Jurkat, Clone E6-1 (cell line): ENCODE results near the gene JPH2. TPM values are rescaled to one million over a fixed set of nuclear protein-coding genes. Genes with fewer than 3 reads are reported as not detected.
"Not testable (repeated sequence)": the region's sequence is repeated elsewhere in the genome, so short reads cannot be mapped to it uniquely, and the experiment has no call there.

Source experiments
- DNase-seq: peaks from one replicate; pipeline ENCODE4 v3.0.0-alpha.2; 2011; ENCODE audit warnings: low read depth, low spot score
- H3K4me3 ChIP-seq: 2 replicates; pipeline ENCODE4 v1.5.1; 2011; ENCODE audit warnings: mild to moderate bottlenecking, low read length, control low read depth, moderate library complexity
- polyA plus RNA-seq: library from polyadenylated mRNA; unstranded; fragments of >200 nt; gene quantifications from one replicate; pipeline ENCODE4 v1.2.1, GENCODE V29; 2012; ENCODE audit warnings: missing spikeins; ENCODE audit not compliant: insufficient read length, insufficient read depth

The JPH2 gene
- polyA plus RNA-seq, result not detected

DNA sequence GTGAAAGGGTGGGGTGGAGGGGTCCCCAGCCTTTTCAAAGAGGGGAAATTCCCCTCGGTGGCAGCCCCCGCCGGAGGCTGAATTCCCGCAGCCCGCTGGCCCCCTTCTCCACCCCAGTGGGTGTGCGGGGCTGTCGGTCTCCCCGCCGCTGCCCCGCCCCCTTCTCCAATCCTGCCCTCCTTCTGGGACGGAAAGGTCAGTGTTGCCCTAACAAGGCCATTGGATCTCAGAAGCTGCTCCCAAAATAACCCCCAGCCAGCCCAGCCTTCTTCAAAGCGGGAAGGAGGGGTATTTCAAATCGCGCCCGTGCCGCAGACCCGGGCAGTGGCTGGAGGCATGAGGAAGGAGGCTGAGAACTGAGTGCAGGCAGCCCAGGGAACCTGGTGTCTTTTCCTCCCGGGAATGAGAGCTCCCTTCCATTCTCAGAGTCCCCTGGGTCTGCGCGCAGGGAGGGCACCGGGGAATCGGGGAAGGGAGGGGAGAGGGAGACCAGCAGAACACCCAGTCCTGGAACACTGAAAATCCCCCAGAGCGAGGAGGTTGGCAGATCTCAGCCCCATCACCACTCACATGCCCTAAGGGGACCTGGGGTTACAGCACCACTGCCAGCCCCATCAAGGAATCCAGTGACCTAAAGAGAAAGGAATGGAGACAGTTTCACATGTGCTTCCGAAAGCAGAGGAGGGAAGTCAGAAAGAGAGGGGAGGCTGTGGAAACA, at the start of gene JPH2:
Gene JPH2, minus strand, starts transcription at position 135 of the 718 bp plus-strand sequence. CDS start 483 bp downstream, outside the sequence.
- H3K4me3 ChIP-seq, result no peak within 1 kb of the TSS
- no peak for DNase-seq

DNA sequence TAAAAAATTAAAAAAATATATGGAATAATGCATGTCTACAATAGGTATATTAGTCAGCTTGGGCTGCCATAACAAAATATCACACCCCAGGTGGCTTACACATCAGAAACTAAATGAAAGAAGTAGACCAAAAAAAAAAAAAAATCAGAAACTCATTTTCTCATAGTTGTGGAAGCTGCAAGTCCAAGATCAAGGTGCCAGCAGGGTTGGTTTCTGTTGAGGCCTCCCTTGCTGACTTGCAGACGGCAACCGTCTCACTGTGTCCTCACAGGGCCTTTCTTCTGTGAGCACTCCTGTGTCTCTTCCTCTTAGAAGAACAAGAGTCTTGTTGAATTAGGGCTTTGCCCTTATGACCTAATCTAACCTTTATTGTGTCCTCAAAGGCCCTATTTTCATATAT, 48.7 kb upstream of the JPH2 start:
- DNase-seq, result no peak
- no peak overlapping the region for H3K4me3 ChIP-seq

DNA sequence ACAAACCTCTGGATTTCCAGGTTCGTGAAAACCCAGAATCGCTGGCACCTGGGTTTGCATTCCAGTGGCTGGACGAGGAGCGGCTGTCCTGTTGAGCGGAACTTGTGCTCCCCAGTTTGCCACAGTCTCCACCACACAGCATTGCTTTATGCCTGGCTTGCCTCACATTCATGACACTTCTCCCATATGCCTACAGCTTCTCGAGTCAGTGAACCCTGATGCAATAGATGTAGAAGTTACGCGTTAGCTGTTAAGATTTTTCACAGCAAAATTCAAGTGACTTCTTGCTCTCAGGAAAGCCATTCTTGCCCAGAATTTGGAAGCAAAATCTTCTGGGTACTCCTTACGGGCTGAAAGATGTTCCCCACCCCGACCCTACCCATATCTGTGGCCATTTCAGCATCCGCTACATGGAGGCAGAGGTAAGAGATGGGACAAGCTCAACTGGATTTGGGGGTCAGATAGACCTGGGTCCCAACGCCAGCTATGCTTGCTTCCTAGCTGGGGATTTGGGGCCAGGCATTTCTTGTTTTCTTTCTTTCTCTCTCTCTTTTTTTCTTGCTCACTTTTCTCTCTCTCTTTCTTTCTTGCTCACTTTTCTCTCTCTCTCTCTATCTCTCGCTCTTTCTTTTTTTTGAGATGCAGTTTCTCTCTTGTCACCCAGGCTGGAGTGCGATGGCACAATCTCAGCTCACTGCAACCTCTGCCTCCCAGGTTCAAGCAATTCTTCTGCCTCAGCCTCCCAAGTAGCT, 47.8 kb upstream of the JPH2 start:
- no peak for DNase-seq

DNA sequence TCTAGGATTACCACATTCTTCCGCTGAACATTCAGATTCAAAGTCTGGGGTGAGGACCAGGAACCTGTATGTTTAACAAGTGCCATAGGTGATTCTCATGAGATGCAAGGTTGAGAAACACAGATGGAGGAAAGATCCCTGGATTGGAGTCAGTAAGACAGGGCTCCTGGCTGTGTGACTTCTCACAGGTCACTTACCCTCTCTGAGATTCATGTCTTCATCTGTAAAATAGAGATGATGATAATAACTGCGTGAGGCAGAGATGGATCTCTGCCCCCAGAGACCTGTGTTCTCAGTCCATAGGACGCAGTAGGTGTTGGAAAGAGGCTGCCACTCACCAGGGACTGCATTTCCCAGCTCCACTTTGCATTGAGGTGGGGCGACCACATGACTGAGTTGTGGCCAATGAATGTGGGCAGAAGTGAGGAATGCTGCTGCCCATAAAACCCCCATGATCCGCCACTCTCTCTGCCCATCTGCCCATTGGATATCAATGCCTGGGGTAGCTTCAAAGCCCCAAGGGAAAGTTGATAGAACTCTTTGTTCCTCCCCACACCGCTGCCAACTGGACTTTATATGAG, 46.5 kb upstream of the JPH2 start:
- H3K4me3 ChIP-seq, result no peak overlapping the region
- no peak for DNase-seq

More for the DNA sequence above, 47.8 kb upstream of the JPH2 start:
- H3K4me3 ChIP-seq, result no peak overlapping the region

DNA sequence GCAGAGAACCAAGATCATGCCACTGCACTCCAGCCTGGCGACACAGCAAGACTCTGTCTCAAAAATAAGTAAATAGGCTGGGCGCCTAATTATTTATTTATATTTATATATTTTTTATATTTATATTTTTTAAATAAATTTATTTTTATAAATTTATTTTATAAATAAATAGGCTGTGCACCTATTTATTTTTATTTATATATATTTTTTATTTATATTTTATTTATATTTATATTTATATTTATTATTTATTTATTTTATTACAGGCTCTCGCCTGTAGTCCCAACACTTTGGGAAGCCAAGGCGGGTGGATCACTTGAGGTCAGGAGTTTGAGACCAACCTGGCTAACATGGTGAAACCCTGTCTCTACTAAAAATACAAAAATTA, 45.5 kb upstream of the JPH2 start:
- H3K4me3 ChIP-seq, DNase-seq: not testable (repeated sequence)

DNA sequence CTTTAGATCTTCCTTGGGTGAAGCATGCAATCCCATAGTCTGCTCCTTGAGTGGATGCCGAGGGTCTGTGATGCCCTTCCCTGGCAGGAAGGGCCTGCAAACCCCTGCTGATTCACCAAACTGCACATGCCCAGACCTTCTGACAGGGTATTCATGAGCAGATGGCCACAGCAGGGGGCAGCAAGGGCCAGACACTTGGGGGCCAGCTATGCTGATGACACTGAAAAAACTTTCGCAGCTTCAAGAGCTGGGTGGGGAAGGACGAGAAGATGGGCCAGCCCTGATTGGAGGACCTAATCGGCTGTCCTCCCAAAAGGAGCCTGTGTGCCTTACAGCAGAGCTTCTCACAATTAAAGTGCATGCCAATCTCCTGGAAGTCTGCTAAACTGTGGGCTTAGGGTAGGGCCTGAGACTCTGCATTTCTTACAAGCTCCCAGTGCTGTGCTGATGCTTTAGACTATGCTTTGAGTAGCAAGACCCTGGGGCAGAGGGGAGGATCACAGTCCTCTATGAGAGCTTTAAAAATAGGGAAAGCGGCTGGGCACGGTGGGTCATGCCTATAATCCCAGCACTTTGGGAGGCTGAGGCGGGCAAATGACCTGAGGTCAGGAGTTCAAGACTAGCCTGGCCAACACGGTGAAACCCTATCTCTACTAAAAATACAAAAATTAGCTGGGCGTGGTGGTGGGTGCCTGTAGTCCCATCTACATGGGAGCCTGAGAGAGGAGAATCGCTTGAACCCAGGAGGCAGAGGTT, 44.9 kb upstream of the JPH2 start:
- no peak overlapping the region for H3K4me3 ChIP-seq
- no peak for DNase-seq

DNA sequence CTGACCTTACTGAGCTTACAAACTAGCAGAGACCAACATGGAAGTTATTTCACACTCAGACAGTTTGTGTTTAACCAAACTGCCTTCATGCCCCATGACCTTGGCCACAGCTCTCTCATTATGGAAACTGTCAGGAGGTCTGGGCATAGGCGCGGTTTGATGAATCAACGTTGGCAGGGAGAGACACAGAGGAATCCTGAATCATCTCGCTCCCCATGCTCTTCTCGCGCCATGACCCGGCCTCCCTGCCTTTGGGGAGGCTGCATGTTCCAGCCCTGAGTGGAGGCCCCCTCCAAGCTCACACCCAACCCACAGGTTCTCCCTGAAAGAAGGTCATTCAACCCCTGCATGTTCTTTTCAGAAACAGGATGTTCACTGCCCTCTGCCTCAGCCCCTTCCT, 44.2 kb upstream of the JPH2 start:
- DNase-seq, result no peak
- no peak overlapping the region for H3K4me3 ChIP-seq

DNA sequence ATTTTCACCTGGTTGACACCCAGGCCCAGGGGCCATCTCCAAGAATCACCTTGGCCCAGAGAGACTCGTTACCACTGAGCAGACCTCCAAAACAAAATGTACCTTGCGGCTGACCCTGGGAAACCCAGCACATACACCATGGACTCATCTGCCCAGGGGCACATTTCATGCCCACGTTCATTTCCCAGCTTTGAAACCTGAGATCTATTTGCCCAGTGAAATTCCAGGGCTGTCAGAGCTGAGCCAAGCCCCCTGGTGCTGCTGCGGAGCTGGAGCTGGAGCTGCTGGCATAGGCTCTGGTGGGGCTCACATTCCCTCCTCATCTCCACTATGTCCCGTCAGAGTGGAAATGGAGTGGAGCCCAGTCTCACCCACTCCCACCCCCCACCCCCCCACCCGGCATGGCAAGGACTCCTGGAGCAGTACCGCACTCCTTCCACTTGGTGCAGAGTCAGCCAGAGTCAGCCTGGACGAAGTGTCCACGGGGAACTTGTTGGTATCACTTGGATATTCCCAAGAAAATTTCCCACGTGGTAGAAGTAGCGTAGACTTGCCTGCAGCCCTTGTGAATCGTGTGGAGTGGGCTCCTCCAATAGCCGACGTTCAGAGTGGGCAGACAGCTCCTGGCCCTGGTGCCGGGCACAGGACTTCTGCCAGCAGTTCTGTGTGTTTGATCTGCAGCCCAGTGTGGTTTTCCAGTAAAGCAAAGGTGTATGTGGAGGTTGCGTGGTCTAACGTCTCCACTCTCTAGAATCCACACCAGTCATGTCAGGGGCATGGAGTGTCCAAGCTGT, 41.7 kb upstream of the JPH2 start:
- no peak for DNase-seq
- no peak overlapping the region for H3K4me3 ChIP-seq

DNA sequence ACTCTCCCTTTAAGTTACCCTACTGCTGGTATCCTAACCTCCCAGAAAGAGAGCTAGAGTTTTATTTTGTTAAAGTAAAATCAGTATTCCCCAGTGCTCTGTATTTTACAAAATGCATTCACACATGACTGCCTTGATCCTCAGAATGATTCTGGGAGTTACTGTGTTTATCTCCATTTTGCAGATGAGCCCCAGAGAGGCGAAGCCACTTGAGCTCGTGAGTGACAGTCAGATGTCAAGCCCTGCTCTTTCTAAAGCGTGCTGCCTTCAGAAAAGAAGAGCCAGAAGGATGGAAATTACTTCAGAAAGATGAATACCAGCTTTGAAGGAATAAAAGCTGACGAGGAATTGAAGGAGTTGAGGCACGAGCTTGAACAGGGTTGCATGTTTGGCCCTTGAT, 37.6 kb upstream of the JPH2 start:
- DNase-seq, result no peak
- no peak overlapping the region for H3K4me3 ChIP-seq

DNA sequence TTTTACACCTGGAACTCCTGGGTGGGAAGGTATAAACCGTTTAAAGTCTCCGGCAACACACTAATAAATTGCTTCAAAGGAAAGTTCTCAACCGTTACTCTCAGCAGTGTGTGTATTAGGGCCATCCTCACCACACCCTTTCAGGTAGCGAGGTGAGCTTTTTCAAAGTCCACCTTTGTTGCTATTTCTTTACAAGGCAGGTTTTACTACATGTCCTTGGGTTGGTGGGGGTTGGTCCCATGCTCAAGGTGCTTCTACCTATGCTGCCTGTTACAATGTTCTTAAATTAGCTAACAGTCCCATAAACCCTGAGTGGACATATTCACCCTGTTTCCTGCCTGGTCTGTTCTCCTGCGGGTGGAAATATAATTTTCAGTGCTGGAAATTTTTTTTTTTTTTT, 36.7 kb upstream of the JPH2 start:
- no peak overlapping the region for H3K4me3 ChIP-seq
- no peak for DNase-seq

DNA sequence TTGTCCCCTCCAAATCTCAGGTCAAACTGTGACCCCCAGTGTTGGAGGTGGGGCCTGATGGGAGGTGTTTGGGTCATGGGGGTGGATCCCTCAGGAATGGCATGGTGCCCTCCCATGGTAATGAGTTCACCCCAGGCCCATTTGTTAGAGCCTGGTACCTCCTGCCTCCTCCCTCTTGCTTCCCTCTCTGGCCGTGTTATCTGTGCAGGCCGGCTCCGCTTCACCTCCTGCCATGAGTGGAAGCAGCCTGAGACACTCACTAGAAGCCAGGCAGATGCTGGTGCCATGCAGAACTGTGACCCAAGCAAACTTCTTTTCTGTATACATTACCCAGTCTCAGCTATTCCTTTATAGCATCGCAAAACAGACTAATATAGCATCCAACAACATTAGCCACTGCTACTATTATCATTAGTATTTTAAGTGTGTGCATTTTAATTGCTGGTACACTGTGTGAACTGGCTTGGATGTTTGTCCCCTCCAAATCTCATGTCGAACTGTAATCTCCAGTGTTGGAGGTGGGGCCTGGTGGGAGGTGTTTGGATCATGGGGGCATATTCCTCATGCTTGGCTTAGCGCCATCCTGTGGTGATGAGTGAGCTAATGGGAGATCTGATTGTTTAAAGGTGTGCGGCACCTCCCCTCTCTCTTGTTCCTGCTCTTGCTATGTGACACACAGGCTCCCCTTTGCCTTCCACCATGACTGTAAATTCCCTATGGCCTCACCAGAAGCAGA, 35.8 kb upstream of the JPH2 start:
- H3K4me3 ChIP-seq, result no peak overlapping the region
- DNase-seq, result no peak

DNA sequence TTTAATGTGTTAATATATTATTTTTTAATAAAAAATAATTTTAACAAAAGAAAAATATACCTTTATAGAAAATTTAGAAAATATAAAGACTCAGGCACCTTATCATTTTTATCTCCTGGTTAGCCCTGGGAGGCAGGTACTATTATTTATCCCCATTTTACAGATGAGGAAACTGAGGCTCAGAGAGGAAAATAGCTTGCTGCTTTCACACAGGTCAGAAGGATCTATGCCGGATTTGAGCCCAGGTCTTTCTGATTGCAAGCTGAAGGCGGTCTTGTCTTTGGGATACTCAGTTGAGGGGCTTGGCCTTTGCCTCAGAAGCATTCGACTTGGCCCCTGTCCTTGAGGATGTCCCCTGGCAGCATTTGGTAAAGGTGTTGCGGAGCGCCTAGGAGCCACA, 35.0 kb upstream of the JPH2 start:
- no peak overlapping the region for H3K4me3 ChIP-seq
- DNase-seq, result no peak

DNA sequence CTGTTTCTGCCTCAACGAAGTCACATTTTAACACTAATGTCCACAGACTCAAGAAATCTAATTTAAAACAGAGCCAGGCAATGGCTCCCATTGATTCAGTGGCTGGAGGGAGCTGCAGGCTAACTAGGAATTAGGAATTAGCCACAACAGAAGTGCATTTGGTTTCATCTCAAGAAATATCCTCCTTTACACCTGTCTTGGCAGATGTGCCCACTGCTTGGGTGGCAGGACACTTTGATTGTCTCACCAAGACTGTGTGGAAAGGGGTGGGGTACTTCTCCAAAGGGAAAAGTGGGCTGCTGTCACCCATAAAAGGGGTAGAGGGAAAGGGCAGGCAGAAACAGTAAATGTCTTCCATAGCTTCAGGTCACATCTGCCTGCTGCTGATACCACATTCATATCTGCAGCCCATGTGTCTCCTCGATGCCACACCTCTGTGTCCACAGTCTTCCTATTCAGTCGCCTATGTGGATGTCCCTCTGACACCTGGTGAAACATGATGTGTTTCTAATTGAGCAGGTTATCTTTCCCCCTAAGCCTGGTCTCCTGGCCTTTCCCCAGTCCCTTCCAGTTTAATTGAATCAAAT, 34.5 kb upstream of the JPH2 start:
- no peak overlapping the region for H3K4me3 ChIP-seq
- DNase-seq, result no peak

DNA sequence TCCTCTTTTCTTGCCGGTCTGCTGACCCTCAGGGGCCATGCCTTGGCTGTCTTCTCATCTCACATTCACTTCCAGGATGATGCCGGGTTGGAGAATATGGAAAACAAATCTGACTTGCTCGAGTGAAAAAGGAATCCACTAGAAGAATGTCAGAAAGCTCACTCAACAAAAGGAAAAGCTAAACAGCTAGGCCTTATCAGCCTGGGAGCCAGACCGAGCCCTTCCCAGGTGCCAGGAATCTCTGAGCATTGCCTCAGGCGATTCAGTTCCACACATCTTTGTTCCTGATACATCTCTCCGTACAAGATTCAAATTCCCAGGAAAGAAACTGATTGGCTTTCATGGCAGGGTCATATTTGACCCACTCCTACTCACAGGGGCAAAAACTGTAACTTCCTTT, 32.8 kb upstream of the JPH2 start:
- no peak overlapping the region for H3K4me3 ChIP-seq
- no peak for DNase-seq

DNA sequence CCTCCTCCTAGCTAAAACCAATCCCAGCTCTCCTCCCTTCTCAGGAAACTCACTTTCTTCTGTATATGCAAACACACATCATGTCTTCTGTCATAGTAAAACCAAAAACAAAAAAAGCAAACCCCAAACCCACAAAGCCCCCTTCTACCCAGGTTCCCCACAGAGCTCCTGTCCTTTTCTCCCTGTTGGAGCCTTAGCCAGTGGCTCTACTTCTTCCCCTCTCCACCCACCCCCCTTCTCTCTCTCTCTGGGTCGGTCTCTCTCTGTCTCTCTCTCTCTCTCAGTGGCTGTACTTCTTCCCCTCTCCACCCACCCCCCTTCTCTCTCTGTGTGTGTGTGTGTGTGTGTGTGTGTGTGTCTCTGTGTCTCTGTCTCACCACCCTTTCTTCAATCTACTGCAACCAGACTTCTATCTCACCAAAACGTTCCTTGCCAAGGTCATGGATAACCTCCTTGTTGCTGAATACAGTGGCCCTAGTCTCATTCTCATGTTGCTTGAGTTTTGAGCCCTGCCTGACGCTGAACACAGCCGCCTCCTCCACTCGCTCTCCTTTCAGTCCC, 32.3 kb upstream of the JPH2 start:
- DNase-seq, result peak; percentile 17
- no peak overlapping the region for H3K4me3 ChIP-seq

DNA sequence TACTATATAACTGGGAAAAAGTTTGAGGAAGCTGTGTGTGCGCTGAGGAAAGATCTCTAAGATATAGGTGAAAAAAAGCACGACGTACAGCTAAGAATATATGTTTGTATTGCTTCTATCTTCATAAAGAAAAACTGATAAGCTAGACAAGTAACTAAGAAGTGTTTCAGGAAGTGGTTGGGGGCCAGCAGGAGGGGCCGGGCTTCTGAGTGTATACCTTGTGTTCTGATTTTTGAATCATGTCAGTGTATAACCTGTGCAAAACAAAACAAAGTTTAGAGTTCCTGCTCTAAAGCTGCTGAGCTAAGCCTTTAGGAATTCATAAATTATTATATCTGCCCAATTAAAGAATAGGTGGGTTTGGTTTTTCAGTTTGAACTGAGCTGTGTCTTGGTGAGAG, 31.5 kb upstream of the JPH2 start:
- H3K4me3 ChIP-seq, result peak overlapping the region; percentile 35; the same call in 1 of the 2 replicates
- DNase-seq, result peak; percentile 56

DNA sequence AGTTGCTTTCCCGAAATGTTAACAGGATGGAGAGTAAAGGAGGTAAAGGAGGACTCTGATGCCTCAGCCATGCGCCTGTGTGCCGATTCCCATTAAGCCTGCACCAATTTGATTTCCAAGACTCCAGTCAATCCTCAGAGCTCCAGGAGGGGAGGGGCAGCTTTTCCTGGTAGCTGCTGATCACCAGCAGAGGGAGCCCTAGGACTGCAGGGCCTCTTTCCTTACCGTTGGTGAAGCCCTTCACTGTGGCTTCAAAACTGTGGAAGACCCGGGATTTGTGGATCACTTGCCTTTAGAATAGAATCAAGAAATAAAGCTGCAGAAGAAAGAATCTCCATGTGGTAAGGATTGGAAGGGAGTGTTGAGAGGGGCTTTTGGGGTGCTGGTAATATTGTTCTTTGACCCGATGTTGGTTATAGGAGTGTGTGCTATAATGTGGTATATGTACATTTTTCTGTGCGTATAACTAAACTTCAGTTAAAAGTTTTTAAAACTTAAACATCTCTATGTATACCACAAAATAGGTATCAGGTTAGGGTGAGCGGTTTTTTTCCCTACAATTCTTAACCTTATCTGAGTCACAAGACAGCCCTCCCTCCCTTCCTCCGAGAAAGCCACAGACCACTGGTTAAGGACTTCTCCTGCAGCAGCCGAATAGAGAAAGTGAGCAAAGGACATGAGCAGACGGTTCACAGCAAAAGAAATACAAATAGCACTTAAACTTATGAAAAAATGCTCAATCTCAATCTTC, 30.5 kb upstream of the JPH2 start:
- H3K4me3 ChIP-seq, result peak overlapping the region; percentile 35
- peak; percentile 90 for DNase-seq
